NCI-H2107 (cell line): Measurements from ENCODE around the gene CCDC187.

ENCODE experiments used
- DNase-seq: peaks from one replicate; lab custom pipeline; 2025; lab: John Stamatoyannopoulos, UW

The CCDC187 gene

GRCh38 chr9:136283291-136284235 is 20.3 kb downstream of the CCDC187 start:
- peak; percentile 70 for DNase-seq

- DNase-seq = no peak
Measured at GRCh38 chr9:136282272-136282861, 21.5 kb downstream of the CCDC187 start.

GRCh38 chr9:136281421-136282271 is 22.2 kb downstream of the CCDC187 start:
- no peak for DNase-seq

DNA sequence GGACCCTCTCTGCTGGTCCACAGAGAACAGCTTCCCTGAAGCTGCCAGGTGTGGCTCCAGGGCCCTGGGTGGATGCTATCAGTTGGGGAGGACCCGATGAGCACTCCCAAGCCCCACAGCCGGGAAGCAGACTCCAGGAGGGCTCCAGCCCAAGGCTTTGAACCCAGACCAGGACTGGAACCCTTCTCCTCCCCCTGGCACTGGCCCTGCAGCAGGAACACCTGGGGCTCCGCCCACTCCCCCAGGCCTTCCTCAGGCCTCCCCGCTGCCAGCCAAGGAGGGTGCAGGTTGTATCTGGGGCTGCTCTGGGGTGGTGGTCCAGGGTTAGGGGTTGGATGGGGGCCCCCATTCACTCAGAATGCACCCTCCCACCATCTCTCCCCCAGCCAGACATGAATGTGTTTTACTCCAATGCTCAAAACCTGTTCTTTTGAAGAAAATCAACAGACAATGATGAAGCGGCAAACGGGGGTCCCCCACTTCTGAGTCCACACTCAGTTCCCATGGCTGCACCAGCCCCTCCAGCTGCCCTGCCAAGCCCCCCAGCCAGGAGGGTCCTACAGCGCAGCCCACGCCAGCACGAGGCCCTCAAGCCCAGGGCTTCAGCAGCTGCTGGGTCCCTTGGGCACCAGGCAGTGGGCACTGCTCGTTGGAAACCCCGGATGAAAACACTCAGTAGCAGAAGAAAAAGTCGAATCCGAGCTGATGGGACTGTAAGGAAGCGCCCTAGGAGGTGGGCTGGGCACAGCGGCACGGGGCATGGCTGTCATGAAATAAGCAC is 23.2 kb downstream of the CCDC187 start:
- no peak for DNase-seq

DNA sequence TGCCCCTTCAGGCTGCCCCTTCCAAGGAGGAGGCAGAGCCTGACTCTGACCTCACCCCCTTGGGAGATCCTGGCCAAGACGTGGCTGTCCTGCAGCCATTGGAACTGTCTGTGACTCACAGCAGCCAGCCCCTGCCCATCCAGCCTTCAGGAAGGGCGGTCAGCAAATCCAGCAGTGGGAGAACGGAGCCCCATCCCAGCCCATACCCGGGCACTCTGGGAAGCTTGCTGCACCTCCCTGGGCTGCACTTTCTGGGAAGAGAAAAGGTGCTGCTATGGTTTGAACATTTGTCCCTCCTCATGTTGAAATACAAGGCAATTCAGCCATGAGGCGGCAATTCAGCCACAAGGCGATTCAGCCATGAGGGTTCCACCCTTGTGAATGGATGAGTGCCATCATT is 24.4 kb downstream of the CCDC187 start:
- DNase-seq = no peak

GRCh38 chr9:136278894-136279293 is 25.0 kb downstream of the CCDC187 start:
- no peak for DNase-seq

- DNase-seq = no peak
Measured at GRCh38 chr9:136278221-136278620, 25.7 kb downstream of the CCDC187 start.

DNA sequence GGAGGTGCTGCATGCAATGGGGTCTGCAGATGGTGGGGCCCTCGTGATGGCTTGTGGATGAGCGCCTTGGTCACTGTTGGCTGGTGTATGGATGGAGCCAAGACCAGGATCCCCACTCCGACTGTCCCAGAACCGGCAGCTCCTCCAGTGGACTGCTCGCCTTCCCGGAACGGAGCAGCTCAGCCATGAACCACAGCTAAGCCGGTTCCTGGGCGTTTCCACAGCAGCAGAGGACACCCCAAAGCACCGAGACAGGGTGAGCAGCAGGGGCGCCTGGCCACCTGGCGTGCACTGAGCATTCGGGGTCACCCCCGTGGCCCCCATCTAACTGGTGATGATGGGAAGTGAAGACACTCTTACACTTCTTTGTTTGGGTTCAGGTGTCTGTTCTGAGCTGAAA is 26.1 kb downstream of the CCDC187 start:
- no peak for DNase-seq

DNA sequence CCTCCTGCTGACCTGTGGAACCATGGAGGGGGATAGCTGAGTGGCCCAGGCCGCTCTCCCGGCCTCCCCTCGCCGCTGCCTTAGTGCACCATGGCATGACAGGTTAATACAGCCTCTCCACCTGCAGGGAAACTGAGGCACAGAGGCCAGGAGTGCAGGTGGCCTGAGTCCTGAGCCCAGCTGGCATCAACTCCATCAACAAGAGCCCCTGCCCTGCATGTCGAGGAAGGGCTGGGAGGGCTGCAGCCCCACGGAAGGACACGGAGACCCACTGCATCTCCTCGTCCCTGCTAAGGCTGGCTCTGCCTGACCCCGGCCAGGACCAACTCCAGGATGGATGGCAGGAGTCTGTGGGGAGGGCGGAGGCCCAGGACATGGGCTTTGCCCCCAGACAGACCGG is 27.2 kb downstream of the CCDC187 start:
- no peak for DNase-seq

DNA sequence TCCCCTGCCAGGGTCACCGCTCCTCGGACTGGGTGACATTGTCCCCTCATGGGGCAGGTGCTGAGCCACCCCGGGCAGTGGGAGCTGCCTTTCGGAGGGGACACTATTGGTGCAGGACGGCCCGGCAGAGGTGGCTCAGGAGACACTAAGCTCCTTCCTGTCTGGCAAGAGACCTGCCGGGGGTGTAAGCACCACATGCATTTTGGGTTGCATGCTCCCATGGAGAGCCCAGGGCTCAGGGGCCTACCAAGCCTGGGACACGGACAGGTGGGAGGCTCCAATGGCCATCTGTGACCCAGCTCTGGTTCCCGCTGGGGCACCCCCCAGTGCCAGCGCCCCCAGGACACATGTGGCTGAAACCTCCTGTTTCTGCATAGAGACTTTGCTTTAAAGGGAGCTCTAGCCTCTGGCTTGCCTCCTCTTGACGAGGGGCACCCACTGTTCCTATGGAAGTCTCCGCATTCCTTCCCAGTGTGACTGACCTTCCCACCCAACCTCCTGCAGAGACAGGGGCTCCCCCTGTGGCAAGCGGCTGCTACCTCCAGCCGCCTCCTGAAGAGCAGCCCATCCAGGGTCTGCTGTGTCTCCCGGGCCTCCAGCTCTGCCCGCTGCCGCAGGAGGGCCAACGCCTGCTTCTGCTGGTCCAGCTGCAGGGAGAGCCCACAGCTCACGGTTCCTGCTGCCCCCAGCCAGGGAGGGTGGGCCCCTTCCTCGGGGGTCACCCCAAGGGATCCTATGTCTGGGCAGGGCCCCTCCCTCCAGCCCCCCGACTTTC is 28.1 kb downstream of the CCDC187 start:
- no peak for DNase-seq

GRCh38 chr9:136274786-136275654 is 28.9 kb downstream of the CCDC187 start:
- no peak for DNase-seq

- no peak for DNase-seq
Measured at GRCh38 chr9:136273921-136274785, 29.7 kb downstream of the CCDC187 start.

DNA sequence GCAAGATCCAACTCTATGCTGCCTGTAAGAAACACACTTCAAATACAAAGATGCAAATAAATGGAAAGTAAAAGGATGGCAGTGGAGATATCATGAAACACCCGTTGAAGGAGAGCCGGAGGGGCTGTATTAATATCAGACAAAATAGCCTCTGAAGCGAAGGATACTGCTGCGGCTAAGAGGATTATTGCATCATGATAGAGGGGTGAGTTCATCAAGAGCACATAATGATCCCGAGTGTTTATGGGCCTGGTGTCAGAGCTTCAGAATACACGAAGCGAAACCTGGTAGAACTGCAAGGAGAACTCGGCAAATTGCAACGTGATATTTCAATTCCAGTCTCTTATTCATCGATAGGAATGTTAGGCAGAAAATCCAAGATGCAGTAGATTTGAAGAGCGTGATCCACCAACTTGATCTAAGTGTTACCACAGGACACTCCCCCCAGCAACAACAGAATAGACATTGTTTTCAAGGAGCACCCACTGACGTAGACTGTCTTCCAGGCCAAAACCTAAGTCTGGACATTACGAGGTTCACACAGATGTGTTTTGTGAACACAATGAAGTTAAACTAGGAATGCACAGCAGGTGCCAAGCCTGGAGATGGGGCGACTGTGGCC is 30.5 kb downstream of the CCDC187 start:
- DNase-seq = no peak

- no peak for DNase-seq
Measured at GRCh38 chr9:136270173-136270705, 33.7 kb downstream of the CCDC187 start.

DNA sequence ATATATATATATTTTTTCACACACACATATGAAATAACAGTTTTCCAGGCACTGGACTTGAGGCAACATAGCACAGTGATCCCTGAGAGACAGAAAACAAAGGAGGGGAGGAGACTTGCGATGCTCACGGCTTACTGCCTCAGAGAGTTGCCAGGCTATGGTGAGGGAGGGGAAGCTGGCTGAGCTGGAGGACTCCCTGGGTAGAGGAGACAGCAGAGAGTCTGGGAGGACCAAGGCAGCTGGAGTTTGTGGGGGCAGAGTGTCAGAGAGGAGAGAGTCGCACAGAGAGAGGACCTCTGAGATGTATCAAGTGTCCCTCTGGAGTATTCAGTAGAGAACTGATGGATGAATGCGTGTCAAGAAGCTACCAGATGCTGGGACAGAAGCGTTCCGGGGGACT is 35.2 kb downstream of the CCDC187 start:
- DNase-seq = no peak

DNA sequence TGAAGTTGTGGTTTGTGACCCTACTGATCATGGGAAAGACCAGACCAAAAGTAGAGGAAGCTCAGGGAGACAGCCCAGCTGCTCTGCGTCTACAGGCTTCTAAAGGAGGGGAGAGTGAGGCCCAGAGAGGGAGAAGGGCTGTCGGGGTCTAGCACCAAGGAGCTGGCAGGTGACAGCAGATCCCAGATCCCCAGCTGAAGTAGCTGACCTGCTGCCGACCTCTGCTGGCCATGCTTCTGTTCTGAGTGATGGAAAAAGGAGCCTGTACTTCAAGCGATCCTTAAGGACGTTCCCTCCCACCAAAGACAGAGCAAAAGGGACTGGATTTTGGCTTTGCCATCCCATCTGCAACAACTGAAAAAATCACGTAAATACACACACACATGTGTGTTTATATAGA is 35.6 kb downstream of the CCDC187 start:
- no peak for DNase-seq

- no peak for DNase-seq
Measured at GRCh38 chr9:136267261-136268111, 36.4 kb downstream of the CCDC187 start.
